ENCODE measurements around the gene RHCG.
"Not testable (repeated sequence)": the region's sequence is repeated elsewhere in the genome, so short reads cannot be mapped to it uniquely, and the experiment has no call there.

RHCG gene

DNA sequence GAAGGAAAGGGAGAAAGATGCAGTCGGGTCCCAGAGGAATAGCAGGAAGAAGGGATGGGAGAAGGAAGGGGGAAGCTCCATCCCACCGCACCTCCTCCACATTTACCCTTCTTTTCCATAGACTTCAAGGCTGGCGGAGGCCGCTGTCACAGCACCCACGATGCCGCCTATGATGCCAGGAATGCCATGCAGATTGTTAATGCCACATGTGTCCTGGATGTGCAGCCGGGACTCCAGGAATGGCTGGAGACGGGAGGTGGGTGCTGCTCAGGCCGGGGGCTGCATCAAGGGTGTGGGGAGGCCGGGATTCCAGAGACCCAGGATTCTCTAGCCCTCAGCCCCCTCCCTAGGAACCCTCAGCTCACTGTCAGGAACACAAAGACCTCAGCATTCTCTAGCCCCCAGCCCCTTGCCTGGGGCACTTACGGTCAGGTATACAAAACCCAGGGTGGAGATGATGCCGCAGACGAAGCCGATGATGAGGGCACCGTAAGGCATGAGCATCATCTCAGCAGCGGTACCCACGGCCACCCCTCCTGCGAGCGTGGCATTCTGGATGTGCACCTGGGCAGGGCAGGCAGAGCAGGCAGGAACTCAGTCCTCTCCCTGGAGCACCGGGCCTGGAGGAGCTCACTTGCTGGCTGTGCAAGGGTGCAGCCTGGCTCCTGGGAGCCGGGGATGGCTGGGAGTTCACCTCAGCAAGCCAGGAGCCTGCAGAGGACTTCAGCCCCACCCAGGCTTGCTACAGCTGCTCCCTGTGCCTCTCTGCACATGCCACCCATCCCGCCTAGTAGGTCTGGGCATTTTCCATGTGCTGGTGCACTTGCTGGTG, 18.8 kb downstream of the RHCG start:
- no peak for DNase-seq (ENCODE audit: low read depth, low spot score)

DNA sequence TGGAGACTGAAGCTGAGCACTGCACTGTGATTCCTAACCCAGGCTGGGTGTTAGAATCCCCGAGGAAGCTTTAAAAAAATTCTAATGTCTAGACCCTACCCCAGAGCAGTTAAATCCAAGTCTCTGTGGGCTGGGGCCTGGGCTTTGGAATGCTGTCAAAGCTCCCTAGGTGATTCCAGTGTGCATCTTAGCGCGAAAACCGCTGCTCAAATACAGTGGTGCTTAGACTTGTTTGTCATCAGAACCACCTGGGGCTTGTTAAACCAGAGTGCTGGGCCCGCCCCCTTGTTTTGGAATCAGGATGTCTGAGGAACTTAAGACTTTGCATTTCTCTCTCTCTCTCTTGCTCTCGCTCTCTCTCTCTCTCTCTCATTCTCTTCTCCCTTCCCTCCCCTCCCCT, 20.7 kb downstream of the RHCG start:
- no peak for DNase-seq (ENCODE audit: low read depth, low spot score)

DNA sequence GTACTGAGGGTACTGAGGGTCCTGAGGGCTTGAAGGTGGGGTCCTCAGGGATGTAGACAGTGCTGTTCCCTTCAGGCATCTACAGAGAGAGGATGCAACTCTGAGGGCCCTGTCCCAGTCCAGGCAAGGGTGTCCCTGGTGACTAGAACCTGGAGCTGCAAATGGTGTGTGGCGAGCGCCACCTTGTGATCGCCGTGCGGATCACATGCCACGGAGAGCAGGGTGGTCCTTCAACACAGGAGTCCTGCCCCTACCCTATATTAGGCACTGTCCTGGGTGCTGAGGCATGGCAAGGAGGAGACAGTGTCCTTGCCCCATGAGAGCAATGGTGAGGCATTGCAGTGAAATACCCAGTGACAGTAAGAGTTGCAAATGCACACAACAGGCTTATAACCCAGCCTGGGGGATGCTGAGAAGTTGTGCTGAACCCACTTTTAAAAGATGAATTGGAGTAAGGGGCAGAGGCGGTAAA, 23.6 kb downstream of the RHCG start:
- DNase-seq (ENCODE audit: low read depth, low spot score), result no peak

DNA sequence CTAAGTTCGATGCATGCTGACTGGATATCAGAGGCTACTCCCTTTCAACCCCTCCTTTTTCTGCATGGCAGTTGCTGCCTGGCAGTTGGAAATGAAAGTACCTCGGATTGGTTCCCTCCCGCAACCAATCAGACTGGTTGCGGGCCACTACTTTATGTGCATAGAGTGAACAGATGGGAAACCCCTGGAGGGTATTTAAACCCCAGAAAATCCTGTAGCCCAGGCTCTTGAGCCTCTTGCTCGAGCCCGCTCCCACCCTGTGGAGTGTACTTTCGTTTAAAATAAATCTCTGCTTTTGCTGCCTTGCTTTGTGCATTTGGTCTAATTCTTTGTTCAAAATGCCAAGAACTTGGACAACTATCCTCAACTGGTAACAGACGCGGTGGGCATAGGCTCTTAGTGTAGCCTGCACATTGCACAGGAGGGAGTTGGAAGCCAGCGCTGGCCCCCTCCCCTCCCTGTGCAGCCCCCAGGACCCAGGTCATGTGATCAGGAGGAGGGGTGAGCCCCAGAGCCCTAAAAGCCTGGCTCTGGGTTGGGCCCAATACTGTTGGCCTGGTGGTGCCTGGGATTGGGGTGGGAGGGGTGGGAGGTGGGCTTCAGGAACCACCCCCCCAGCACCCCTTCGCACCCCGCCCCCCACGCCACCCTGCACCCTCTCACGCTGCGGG, 26.8 kb downstream of the RHCG start:
- no peak for DNase-seq (ENCODE audit: low read depth, low spot score)

DNA sequence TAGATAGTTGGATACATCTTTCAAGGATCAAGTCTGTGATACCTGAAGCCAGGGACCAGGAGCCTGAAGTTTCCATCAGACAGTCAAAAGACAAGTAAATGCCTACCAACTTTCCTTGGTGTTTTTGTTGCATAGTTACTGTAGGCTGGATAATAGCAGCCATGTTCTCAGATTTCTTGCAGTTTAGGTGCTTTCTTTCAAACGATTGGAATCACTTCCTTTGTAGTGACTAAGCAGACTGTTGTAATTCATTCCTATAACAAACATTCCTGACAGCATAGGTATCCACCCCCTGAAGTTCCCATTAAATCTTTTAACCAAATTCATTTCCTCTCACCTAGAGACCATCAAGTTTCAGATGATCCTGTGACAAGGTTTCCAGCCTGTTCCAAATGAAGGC, 27.6 kb downstream of the RHCG start:
- DNase-seq (ENCODE audit: low read depth, low spot score), result not testable (repeated sequence)

DNA sequence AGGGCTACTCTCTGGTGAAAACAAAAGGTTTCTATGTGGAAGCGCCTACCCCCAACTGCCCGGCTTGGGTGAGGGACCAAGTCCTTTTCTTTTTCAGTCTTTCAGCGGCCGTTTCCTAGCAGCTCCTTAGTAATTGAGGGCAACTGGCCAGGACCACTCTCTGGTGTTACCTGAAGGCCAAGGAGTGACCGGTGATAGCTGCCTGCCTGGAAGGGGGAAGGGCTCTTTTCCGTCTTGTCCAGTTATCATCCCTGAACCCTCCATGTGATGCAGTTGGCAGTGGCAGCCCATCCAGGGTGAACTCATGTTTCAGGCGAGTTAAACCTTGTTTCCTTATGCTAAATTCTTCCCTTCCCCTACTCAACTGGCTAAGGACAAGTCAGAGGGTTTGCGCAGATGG, 33.3 kb downstream of the RHCG start:
- no peak for DNase-seq (ENCODE audit: low read depth, low spot score)

DNA sequence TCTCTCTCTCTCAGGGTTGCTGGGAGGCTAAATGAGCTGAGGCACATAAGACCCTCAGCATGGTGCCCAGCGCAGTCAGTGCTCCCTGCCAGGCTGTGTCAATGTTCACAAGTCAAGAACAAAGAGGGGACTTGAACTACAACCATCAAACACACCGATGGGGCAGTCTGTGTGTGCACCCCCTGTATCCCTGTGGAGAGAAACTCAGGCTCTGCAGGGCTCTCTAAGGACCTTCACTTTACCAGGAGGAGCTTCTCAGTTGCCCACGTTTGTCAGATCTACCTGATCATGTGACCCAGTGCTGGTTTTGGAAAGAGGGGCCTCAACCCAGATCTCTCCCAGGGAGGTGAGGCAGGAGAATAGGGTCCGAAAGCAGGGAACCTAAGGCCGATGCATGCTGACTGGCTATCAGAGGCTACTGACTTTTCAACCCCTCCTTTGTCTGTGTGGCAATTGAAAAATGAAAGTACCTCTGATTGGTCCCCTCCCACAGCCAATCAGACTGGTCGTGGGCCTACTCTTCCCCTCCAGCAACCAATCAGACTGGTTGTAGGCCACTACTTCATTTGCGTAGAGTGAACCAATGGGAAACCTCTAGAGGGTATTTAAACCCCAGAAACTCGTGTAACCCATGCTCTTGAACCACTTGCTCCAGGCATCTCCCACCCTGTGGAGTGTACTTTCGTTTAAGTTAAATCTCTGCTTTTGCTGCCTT, 34.0 kb downstream of the RHCG start:
- no peak for DNase-seq (ENCODE audit: low read depth, low spot score)

DNA sequence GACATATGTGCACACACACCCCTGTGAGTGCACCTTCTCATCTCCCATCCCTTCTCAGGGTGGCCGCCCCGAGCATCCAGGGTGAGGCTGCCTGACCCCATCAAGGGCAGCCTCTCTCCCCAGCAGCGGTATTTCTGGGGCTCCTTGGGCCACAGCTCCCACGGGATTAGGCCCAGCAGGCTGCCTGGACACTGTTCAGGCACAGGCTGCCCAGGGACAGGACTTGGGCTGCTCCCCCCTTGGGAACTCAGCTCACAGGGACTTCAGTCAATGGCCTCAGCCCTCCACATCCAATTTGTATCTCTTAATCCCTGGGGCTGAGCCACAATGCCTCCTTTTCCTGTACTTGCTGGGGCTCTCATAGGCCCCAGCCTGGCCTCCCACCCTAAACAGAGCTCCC, 35.0 kb downstream of the RHCG start:
- DNase-seq (ENCODE audit: low read depth, low spot score), result no peak

DNA sequence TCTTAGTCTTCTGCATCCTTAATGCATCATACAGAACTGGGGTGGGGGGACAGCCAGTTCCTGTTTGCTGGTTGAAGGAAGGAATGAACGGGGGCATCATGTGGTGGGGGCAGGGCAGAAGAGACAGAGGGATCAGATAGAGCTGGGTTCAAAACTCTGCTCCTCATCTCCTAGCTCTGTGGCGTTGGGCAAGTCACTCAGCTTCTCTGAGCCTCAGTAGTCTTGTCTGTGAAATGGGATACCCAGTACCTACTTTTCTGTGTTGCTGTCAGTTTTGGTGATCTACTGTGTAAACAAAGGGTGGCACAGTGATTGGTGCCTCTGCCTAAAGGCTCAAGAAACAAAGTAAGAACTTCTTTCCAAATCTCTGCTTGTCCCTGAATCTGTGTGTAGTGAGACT, 36.3 kb downstream of the RHCG start:
- no peak for DNase-seq (ENCODE audit: low read depth, low spot score)

DNA sequence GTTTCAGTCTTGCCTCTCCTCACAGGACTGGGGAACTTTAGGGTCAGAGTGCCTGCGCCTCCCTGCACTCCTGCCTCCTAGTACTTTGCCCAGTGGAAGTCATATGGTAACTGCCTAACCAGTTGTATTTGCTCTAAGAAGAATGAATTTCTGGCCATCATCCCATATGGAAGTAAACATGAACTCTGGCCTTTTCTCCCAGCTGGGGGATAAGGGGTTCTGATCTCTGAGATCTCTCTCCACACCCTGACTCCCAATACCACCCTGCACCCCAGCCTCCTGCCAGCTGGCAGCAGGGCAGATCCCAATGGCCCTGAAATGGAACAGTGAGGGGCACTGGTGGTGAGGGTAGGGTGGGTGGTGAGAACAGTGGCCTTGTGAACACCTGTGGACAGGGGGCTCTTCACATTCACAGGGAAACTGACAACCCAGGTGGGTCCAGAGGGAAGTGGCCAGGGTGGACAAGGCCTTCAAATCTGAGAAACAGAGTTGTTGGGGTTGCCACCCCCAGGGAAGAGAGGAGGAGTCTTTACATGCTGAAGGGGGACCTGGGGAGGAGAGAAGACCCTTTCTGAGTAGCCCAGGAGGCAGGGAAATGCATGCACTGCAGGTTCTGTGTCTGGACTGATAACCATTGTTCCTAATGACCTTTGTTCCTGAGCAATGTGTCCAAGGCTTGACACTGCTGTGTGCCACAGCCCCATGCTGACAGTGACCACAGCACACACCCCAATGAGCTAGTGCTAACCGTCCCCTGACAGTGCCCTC, 36.9 kb downstream of the RHCG start:
- no peak for DNase-seq (ENCODE audit: low read depth, low spot score)

DNA sequence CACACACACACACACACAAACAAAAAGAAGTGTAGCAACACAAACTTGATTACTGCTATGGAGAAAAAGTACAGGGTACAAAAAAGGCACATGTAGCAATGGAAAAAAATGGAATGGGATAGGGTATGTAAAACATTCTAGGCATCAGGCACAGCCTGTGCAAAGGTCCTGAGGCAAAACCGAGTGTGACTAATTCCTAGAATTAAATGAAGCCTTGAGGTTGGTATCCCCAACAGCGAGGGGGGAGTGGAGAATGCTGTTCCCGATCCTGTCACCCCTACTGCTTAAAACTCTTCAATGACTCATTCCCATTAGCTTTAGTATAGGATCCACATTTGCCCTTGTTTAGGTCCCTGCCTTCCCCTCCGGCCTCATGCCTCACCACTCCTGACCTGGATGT, 37.9 kb downstream of the RHCG start:
- no peak for DNase-seq (ENCODE audit: low read depth, low spot score)

DNA sequence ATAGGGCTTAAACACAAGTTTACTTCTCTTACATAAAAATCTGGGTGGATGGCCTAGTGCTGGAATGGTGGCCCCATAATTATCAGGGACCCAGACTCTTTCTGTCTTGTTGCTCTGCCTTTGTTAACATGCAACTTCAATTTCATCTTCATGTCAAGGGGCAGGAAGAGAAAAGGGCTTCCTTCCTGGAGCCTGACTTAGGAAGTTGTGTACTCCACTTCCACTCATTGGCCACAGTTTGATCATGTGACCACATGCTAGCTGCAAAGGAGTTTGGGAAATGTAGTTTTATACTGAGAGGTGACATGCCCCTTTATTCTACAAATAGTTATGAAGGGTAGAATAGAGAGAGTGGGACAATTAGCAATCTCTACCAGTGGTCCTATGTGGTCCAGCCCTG, 39.3 kb downstream of the RHCG start:
- DNase-seq (ENCODE audit: low read depth, low spot score), result no peak

DNA sequence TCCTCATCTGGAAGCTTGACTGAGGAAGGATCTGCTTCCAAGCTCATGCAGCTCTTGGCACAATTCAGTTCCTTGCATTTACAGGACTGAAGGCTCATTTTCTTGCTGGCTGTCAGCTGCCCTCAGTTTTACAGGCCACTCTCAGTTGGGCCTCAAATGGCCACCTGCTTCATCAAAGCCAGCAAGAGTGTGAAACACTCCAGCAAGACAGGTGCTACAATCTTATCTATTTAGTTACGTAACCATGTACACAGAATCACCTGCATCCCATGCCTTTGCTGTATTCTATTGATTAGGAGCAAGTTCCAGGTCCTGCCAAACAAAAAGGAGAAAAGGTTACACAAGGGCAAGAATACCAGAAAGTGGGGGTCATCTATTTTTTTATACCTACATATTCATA, 40.8 kb downstream of the RHCG start:
- no peak for DNase-seq (ENCODE audit: low read depth, low spot score)

DNA sequence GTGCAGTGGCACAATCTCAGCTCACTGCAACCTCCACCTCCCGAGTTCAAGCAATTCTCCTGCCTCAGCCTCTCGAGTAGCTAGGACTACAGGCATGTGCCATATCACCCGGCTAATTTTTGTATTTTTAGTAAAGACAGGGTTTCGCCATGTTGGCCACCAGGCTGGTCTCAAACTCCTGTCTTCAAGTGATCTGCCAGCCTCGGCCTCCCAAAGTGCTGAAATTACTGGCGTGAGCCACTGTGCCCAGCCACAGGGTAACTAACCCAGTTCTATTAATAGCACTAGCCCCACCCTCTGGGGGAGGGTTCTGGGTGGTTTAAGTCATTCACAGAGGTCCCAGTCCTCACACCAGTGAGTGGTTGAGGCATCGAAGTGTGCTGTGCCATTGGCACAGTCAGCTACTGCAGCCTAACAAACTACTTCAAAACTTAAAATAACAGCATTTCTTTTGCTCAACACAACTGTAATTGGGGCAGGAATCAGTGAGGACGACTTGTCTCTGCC, 44.0 kb downstream of the RHCG start:
- DNase-seq (ENCODE audit: low read depth, low spot score), result no peak

DNA sequence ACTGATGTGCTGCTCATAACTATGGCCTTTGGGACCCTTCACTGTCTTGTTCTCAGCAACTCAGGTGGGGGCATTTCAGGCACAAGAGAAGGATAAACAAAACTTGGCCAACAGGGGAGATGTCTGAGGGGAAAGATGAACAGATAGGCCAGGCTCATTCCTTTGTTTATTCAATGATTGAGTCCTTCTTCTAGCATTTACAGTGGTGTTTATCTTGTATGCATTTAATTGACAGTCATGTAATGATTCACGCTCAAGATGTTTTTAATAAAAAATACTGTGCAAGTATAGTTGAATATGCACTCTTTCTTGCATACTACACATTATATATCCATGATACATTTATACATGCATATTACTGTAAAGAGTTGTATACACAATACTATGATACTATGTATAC, 44.5 kb downstream of the RHCG start:
- DNase-seq (ENCODE audit: low read depth, low spot score), result no peak

DNA sequence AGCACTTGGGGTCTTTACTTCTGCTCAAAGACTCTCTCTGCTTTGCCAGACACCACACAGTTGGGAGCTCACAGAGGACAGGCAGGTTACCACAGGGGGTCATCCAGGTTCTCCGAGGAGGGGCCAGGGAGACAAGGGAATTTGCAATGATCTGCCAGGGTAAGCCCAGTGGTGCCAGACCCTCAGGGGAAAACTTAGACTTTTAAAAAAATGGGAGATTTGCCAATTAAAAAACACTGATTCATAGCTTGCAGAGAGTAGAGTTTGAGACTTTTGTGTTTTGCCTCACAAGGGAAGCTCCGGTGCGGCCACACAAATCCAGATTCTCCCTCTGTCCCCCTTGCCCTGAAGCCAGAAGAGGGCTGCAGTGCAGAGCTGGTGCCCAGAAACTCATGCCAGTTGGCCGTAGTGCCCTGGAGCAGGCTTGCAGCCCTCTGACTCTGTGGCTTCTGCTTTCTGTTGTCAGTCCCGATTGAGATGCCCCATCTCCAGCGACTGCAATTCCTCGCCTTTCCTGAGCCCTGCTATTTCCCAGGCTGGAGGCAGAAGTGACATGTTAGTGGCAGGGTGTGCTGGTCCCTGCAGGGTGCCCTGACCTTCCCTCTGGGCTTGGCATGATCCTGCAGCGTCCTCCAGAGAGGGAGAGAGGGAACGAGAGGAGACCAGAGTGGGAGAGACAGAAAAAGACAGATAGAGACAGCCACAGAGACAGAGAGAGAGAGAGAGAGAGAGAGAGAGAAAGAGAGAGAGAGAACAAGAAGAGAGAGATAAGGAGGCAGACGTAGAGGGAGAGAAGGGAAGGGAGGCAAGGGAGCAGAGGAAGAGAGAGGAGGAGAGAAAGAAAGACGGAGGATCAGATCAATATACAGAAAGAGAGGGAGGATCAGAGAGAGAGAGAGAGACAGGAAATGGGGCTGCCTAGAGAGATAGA, 46.0 kb downstream of the RHCG start:
- no peak for DNase-seq (ENCODE audit: low read depth, low spot score)

DNA sequence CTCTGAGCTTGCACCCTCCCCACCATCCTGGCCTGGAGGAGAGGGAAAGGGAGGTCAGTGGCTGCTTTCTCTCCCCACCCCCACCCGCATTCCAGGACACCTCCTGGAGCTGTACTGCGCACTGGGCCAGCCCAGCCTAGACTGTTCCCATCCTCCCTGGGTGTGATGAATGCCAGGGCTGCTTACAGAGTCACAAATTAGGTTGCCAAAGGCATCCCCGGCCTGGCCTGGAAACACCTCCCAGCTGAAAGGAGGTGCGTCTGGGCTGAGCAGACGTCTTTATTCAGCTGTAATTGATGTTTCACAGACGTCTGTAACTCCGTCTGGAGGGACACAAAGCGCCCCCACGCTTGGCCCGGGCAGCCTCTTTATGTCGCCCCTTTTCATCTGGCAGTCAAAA, 47.6 kb downstream of the RHCG start:
- no peak for DNase-seq (ENCODE audit: low read depth, low spot score)

DNA sequence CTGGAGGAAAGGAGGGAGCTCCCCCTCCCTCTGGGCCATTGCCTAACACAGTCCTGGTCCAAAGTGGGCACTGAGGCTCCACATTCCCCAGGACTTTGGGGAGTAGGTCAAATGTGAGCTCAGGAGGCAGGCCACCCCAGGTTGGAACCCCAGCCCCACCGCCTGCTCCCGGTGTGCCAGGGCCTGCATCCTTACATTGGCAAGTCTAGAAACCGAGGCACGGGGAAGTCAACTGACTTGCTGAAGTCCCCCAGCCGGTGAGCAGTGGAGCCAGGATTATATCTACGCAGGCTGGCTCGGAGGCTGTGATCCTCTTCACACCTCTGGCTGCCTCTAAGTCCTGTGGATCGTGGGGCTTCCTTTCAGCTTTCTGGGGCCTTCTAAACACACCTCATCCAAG, 48.7 kb downstream of the RHCG start:
- DNase-seq (ENCODE audit: low read depth, low spot score), result no peak

DNA sequence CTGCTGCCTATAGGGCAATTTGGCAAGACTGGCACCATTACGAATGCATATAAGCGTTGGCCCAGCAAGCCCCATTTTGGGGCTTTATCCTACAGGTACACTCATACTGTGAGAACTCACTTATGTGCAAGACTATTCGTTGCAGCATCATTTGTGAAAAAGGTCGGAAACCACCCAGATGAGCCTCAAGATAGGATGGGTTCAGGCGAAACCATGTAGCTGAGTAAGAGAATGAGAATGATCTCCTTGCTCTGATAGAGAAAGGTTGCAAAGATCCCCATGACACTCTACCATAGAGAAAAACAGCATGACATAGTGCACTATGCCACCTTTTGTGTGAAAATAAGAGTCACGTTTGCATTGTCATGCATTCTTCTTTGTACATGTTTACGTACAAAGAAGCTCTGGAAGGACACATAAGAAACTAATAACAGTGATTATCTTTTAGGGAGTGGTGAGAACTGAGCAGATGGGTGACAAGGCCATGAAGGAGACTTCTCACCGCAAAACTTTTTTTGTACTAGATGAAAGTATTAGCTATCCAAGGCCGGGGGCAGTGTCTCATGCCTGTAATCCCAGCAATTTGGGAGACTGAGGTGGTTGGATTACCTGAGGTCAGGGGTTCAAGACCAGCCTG, 50.0 kb downstream of the RHCG start:
- no peak for DNase-seq (ENCODE audit: low read depth, low spot score)

DNA sequence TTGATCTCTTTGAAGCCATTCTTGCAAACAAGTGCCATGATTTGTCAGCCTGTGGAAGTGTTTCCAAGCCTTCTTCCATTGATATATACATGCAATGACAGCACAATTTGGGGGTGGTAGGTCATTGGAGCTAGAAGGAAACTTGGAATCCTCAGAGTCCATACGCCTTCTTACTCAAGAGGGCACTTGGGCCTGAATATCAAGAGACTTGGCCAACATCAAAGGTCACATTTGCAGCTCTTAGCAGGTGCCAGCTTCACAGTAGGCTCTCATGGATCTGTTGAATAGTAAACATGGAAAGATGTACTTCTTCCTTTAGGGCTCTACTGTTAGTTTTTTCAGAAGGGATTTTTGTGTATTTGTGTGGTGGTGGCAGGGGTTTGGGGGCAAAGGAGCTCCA, 50.9 kb downstream of the RHCG start:
- DNase-seq (ENCODE audit: low read depth, low spot score), result no peak

Data from activated naive CD8-positive, alpha-beta T cell treated with anti-CD3 and anti-CD28 coated beads, Interleukin-2, amount 50 U/mL, for 16 hours (primary cell).